GM21737 (cell line): ENCODE data around the gene TMEM109.
"Not testable (repeated sequence)": the region's sequence is repeated elsewhere in the genome, so short reads cannot be mapped to it uniquely, and the experiment has no call there.

Source experiments
- ATAC-seq: cut with Tn5 transposase; IDR thresholded peaks from one replicate; pipeline ENCODE4 v1.9.1; 2021; ENCODE audit warnings: mild to moderate bottlenecking, moderate library complexity; ENCODE audit not compliant: unreplicated experiment

Gene TMEM109

GRCh38 chr11:60909680-60910280, 4.2 kb upstream of the TMEM109 start:
- not testable (repeated sequence) for ATAC-seq

GRCh38 chr11:60910281-60910687, 3.7 kb upstream of the TMEM109 start:
- ATAC-seq, result peak; percentile 31

GRCh38 chr11:60910711-60911380, 3.1 kb upstream of the TMEM109 start:
- ATAC-seq, result no peak

- no peak for ATAC-seq
Observed at GRCh38 chr11:60912223-60912850, 1.6 kb upstream of the TMEM109 start.

- ATAC-seq, result no peak
Observed at GRCh38 chr11:60912851-60913528, 968 bp upstream of the TMEM109 start.

- ATAC-seq, result peak; percentile 1
Observed at GRCh38 chr11:60914633-60915247, 782 bp downstream of the TMEM109 start.

- peak; percentile 55 for ATAC-seq
Observed at GRCh38 chr11:60915248-60915914, 1.4 kb downstream of the TMEM109 start.

GRCh38 chr11:60916669-60917206, 2.8 kb downstream of the TMEM109 start:
- no peak for ATAC-seq

GRCh38 chr11:60917267-60917666, 3.3 kb downstream of the TMEM109 start:
- ATAC-seq, result no peak

GRCh38 chr11:60918251-60918938, 4.4 kb downstream of the TMEM109 start:
- ATAC-seq, result no peak

- ATAC-seq, result no peak
Observed at GRCh38 chr11:60918939-60919265, 4.9 kb downstream of the TMEM109 start.

GRCh38 chr11:60919320-60919719, 5.4 kb downstream of the TMEM109 start:
- no peak for ATAC-seq

- no peak for ATAC-seq
Observed at GRCh38 chr11:60919956-60920355, 6.0 kb downstream of the TMEM109 start.

- no peak for ATAC-seq
Observed at GRCh38 chr11:60921259-60921658, 7.3 kb downstream of the TMEM109 start.

- no peak for ATAC-seq
Observed at GRCh38 chr11:60921777-60922335, 7.9 kb downstream of the TMEM109 start.

GRCh38 chr11:60922906-60923305, 8.9 kb downstream of the TMEM109 start:
- ATAC-seq, result no peak

GRCh38 chr11:60923326-60923725, 9.4 kb downstream of the TMEM109 start:
- ATAC-seq, result no peak

- no peak for ATAC-seq
Observed at GRCh38 chr11:60923800-60924109, 9.8 kb downstream of the TMEM109 start.

GRCh38 chr11:60924110-60924905, 10.3 kb downstream of the TMEM109 start, which contains the start of gene TMEM132A:
TMEM132A (plus strand) TSS chr11:60924460; CDS start chr11:60924634, 174 bp downstream.
- ATAC-seq, result no peak
